Activated CD4-positive, alpha-beta memory T cell treated with anti-CD3 and anti-CD28 coated beads for 36 hours (primary cell): ENCODE data around the gene AGR3. TPM values are rescaled to one million over a fixed set of nuclear protein-coding genes. Genes with fewer than 3 reads are reported as not detected.

ENCODE experiments used
- CTCF ChIA-PET: fragments of 350-600 bp; sonication (Branson Sonifier 250); formaldehyde crosslinking; loops from one replicate; lab custom pipeline; 2021; ENCODE audit warnings: antibody characterized with exemption, inconsistent platforms; lab: Charles Lee
- POLR2A ChIA-PET: fragments of 350-600 bp; sonication (Branson Sonifier 250); formaldehyde crosslinking; loops from one replicate; lab custom pipeline; 2021; ENCODE audit warnings: antibody characterized with exemption; lab: Charles Lee
- DNase-seq: peaks from one replicate; pipeline ENCODE4 v3.0.0-alpha.2; 2020
- H3K27ac Mint-ChIP-seq: one replicate; pipeline ENCODE4 v1.8.0; 2021; ENCODE audit warnings: mixed read lengths
- H3K27me3 Mint-ChIP-seq: one replicate; pipeline ENCODE4 v1.8.0; 2021; ENCODE audit warnings: mixed read lengths
- H3K36me3 Mint-ChIP-seq: one replicate; pipeline ENCODE4 v1.8.0; 2021; ENCODE audit warnings: mixed read lengths
- H3K4me1 Mint-ChIP-seq: one replicate; pipeline ENCODE4 v1.8.0; 2021; ENCODE audit warnings: low read depth, mixed read lengths
- H3K4me3 Mint-ChIP-seq: one replicate; pipeline ENCODE4 v1.8.0; 2021; ENCODE audit warnings: mild to moderate bottlenecking, mixed read lengths
- H3K9me3 Mint-ChIP-seq: one replicate; pipeline ENCODE4 v1.8.0; 2021; ENCODE audit warnings: mixed read lengths
- intact Hi-C: fragments of 100-400 bp; cut with micrococcal nuclease; formaldehyde crosslinking; loops from one replicate; pipeline ENCODE4 v1.15.1; 2023
- total RNA-seq, 2 experiments: library from RNA; stranded (reverse); gene quantifications; one replicate each; pipeline ENCODE4 v1.2.3, GENCODE V29; 2021

Gene AGR3
- total RNA-seq, 2 experiments from 2014 or later, result not detected

- Mint-ChIP-seq H3K9me3 (no peaks in the 10 kb centered on the region), H3K36me3 (no peaks in the 10 kb centered on the region), H3K4me3 (no peak overlapping the region), H3K4me1 (no peaks in the 10 kb centered on the region), H3K27me3 (peaks cover 23% of the 10 kb centered on the region), H3K27ac (no peak overlapping the region)
- intact Hi-C loops, result no loop called here
- CTCF ChIA-PET, result no interaction called here
- DNase-seq, result no peak
- POLR2A ChIA-PET, result no interaction called here
These were observed 59.8 kb downstream of the AGR3 start for GRCh38 chr7:16822029-16822428.

- intact Hi-C loops, result no loop called here
- Mint-ChIP-seq H3K4me3 (no peak overlapping the region), H3K4me1 (no peaks in the 10 kb centered on the region), H3K27ac (no peak overlapping the region), H3K9me3 (no peaks in the 10 kb centered on the region), H3K36me3 (no peaks in the 10 kb centered on the region), H3K27me3 (peaks cover 11% of the 10 kb centered on the region)
- no peak for DNase-seq
- ChIA-PET POLR2A (no interaction called here), CTCF (no interaction called here)
These were observed 63.1 kb downstream of the AGR3 start for GRCh38 chr7:16818732-16819131.

- CTCF ChIA-PET, result no interaction called here
- no peaks in the 10 kb centered on the region for H3K36me3 Mint-ChIP-seq
- H3K27ac Mint-ChIP-seq, result no peak overlapping the region
- intact Hi-C loops, result no loop called here
- no peaks in the 10 kb centered on the region for H3K9me3 Mint-ChIP-seq
- H3K27me3 Mint-ChIP-seq, result peaks cover 10% of the 10 kb centered on the region
- H3K4me3 Mint-ChIP-seq, result no peak overlapping the region
- H3K4me1 Mint-ChIP-seq, result no peaks in the 10 kb centered on the region
- POLR2A ChIA-PET, result no interaction called here
- no peak for DNase-seq
These were observed 64.2 kb downstream of the AGR3 start for GRCh38 chr7:16817536-16817935.

GRCh38 chr7:16816824-16817223 lies 65.0 kb downstream of the AGR3 start:
- Mint-ChIP-seq H3K4me3 (no peak overlapping the region), H3K9me3 (no peaks in the 10 kb centered on the region), H3K27ac (no peak overlapping the region), H3K36me3 (no peaks in the 10 kb centered on the region), H3K27me3 (peaks cover 9% of the 10 kb centered on the region), H3K4me1 (no peaks in the 10 kb centered on the region)
- ChIA-PET CTCF (no interaction called here), POLR2A (no interaction called here)
- intact Hi-C loops, result no loop called here
- no peak for DNase-seq

- Mint-ChIP-seq H3K27ac (no peak overlapping the region), H3K4me1 (no peaks in the 10 kb centered on the region), H3K27me3 (peaks cover 4% of the 10 kb centered on the region), H3K4me3 (no peak overlapping the region), H3K9me3 (no peaks in the 10 kb centered on the region), H3K36me3 (no peaks in the 10 kb centered on the region)
- POLR2A ChIA-PET, result no interaction called here
- intact Hi-C loops, result no loop called here
- CTCF ChIA-PET, result no interaction called here
- DNase-seq, result no peak
These were observed 66.8 kb downstream of the AGR3 start for GRCh38 chr7:16815001-16815400.

- Mint-ChIP-seq H3K27me3 (peaks cover 5% of the 10 kb centered on the region), H3K36me3 (no peaks in the 10 kb centered on the region), H3K27ac (no peak overlapping the region), H3K4me1 (no peaks in the 10 kb centered on the region), H3K9me3 (no peaks in the 10 kb centered on the region), H3K4me3 (no peak overlapping the region)
- intact Hi-C loops, result no loop called here
- ChIA-PET CTCF (interaction anchor here (0.7 kb wide), 1 partner anchor 76 kb away, joined by 3 read pairs; no protein-coding TSS in a partner anchor), POLR2A (no interaction called here)
- DNase-seq, result no peak
These were observed 68.6 kb downstream of the AGR3 start for GRCh38 chr7:16813232-16813616.

GRCh38 chr7:16812542-16813231 lies 69.1 kb downstream of the AGR3 start:
- no peak for DNase-seq
- intact Hi-C loops, result no loop called here
- no peaks in the 10 kb centered on the region for H3K9me3 Mint-ChIP-seq
- H3K4me1 Mint-ChIP-seq, result no peaks in the 10 kb centered on the region
- no peak overlapping the region for H3K4me3 Mint-ChIP-seq
- CTCF ChIA-PET, result no interaction called here
- H3K36me3 Mint-ChIP-seq, result no peaks in the 10 kb centered on the region
- no peak overlapping the region for H3K27ac Mint-ChIP-seq
- POLR2A ChIA-PET, result no interaction called here
- H3K27me3 Mint-ChIP-seq, result peaks cover 5% of the 10 kb centered on the region

- ChIA-PET CTCF (no interaction called here), POLR2A (no interaction called here)
- no peaks in the 10 kb centered on the region for H3K4me1 Mint-ChIP-seq
- no peak overlapping the region for H3K27ac Mint-ChIP-seq
- H3K4me3 Mint-ChIP-seq, result no peak overlapping the region
- intact Hi-C loops, result no loop called here
- no peaks in the 10 kb centered on the region for H3K36me3 Mint-ChIP-seq
- H3K9me3 Mint-ChIP-seq, result no peaks in the 10 kb centered on the region
- H3K27me3 Mint-ChIP-seq, result peaks cover 5% of the 10 kb centered on the region
- no peak for DNase-seq
These were observed 70.2 kb downstream of the AGR3 start for GRCh38 chr7:16811551-16811950.

- H3K9me3 Mint-ChIP-seq, result no peaks in the 10 kb centered on the region
- ChIA-PET CTCF (no interaction called here), POLR2A (no interaction called here)
- H3K4me1 Mint-ChIP-seq, result no peaks in the 10 kb centered on the region
- no peaks in the 10 kb centered on the region for H3K36me3 Mint-ChIP-seq
- intact Hi-C loops, result no loop called here
- no peak overlapping the region for H3K4me3 Mint-ChIP-seq
- H3K27ac Mint-ChIP-seq, result no peak overlapping the region
- peaks cover 5% of the 10 kb centered on the region for H3K27me3 Mint-ChIP-seq
- DNase-seq, result no peak
These were observed 71.2 kb downstream of the AGR3 start for GRCh38 chr7:16810573-16810972.

GRCh38 chr7:16810112-16810511 lies 71.7 kb downstream of the AGR3 start:
- H3K27ac Mint-ChIP-seq, result no peak overlapping the region
- no peak overlapping the region for H3K4me3 Mint-ChIP-seq
- intact Hi-C loops, result no loop called here
- ChIA-PET POLR2A (no interaction called here), CTCF (no interaction called here)
- no peaks in the 10 kb centered on the region for H3K4me1 Mint-ChIP-seq
- no peaks in the 10 kb centered on the region for H3K9me3 Mint-ChIP-seq
- DNase-seq, result no peak
- H3K27me3 Mint-ChIP-seq, result peaks cover 5% of the 10 kb centered on the region
- no peaks in the 10 kb centered on the region for H3K36me3 Mint-ChIP-seq

Other genes with a start within 250 kb of the AGR3 start
- gene ANKMY2, start 236.2 kb downstream of the AGR3 start, total RNA-seq, result 1 to 10 TPM; 7.8 to 8.4 TPM
- 10 to 100 TPM; 84.2 to 89.8 TPM for gene BZW2, start 235.8 kb downstream of the AGR3 start, total RNA-seq
- gene TSPAN13, start 128.2 kb downstream of the AGR3 start, total RNA-seq, result under 1 TPM; 0.41 to 0.76 TPM
- gene AGR2, start 77.0 kb downstream of the AGR3 start, total RNA-seq, result not detected